Uterus (tissue), 2 donors: ENCODE measurements around the gene ADAMTS17.

Experiments used
- POLR2A ChIP-seq, 2 donors: fragments of 450-650 bp; IDR thresholded peaks; one replicate each; pipeline ENCODE4 v1.6.1; 2016; ENCODE audit warnings: antibody characterized with exemption in 2 of 2, mild to moderate bottlenecking in 1 of 2, moderate library complexity in 1 of 2
- TF ChIP-seq, protein P1 (sequence below), 4 experiments: fragments of 200-600 bp in 2 of 4; fragments of 450-650 bp in 2 of 4; sonication (generic) in 2 of 4; IDR thresholded peaks; one replicate each; pipeline ENCODE4 v1.5.1; 2016 to 2019; ENCODE audit warnings: antibody characterized with exemption in 4 of 4, mild to moderate bottlenecking in 2 of 4, moderate library complexity in 1 of 4

DNA sequence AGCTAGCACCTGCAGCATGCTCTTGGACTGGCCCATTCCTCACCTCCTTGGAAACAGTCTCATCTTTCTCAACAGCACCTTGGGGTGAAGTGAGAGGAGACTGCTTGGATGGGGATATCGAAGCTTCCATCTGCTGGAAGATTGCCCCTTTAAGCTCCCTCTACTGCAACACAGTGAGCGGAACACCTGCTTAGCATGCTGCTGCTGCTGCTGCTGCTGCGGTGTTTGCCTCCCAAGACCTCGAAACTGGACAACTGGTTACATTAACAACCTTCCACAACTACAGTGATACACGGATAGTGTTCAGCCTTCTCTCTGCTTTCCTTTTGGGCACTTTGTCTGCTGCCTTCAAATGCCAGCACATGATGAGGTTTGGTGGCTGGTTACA, 354.7 kb downstream of the ADAMTS17 start:
- TF ChIP-seq, protein P1, sequence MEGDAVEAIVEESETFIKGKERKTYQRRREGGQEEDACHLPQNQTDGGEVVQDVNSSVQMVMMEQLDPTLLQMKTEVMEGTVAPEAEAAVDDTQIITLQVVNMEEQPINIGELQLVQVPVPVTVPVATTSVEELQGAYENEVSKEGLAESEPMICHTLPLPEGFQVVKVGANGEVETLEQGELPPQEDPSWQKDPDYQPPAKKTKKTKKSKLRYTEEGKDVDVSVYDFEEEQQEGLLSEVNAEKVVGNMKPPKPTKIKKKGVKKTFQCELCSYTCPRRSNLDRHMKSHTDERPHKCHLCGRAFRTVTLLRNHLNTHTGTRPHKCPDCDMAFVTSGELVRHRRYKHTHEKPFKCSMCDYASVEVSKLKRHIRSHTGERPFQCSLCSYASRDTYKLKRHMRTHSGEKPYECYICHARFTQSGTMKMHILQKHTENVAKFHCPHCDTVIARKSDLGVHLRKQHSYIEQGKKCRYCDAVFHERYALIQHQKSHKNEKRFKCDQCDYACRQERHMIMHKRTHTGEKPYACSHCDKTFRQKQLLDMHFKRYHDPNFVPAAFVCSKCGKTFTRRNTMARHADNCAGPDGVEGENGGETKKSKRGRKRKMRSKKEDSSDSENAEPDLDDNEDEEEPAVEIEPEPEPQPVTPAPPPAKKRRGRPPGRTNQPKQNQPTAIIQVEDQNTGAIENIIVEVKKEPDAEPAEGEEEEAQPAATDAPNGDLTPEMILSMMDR (IDR thresholded peaks at IDR 0.05): no peak
- no peak for TF ChIP-seq POLR2A (IDR thresholded peaks at IDR 0.05)
